WTC11 (cell line): ENCODE data around the gene PCDHGA10. TPM values are rescaled to one million over a fixed set of nuclear protein-coding genes. Genes with fewer than 3 reads are reported as not detected.

Experiments used
- ATAC-seq: fragments of 200-7000 bp; cut with Tn5 transposase; 2 replicates; pipeline ENCODE4 v1.10.0; 2021; ENCODE audit warnings: mild to moderate bottlenecking, moderate library complexity
- CTCF ChIA-PET: fragments of 300-600 bp; sonication (Branson Sonifier 250); formaldehyde crosslinking; loops from one replicate; lab custom pipeline; 2021; ENCODE audit warnings: antibody characterized with exemption; lab: Charles Lee
- POLR2A ChIA-PET: fragments of 350-600 bp; sonication (Branson Sonifier 250); formaldehyde crosslinking; loops from one replicate; lab custom pipeline; 2021; ENCODE audit warnings: antibody characterized with exemption; lab: Charles Lee
- DNase-seq: peaks from one replicate; pipeline ENCODE4 v3.0.0; 2021; ENCODE audit warnings: low spot score
- H3K27ac Mint-ChIP-seq: 2 replicates; pipeline ENCODE4 v1.8.0; 2021; ENCODE audit warnings: mixed read lengths
- H3K27me3 Mint-ChIP-seq: 2 replicates; pipeline ENCODE4 v1.8.0; 2021; ENCODE audit warnings: low read depth, mild to moderate bottlenecking, moderate library complexity, mixed read lengths
- H3K36me3 Mint-ChIP-seq: 2 replicates; pipeline ENCODE4 v1.8.0; 2021; ENCODE audit warnings: mixed read lengths
- H3K4me1 Mint-ChIP-seq: 2 replicates; pipeline ENCODE4 v1.8.0; 2022; ENCODE audit warnings: mixed read lengths
- H3K4me3 Mint-ChIP-seq: 2 replicates; pipeline ENCODE4 v1.8.0; 2021; ENCODE audit warnings: mild to moderate bottlenecking, moderate library complexity, mixed read lengths
- H3K9me3 Mint-ChIP-seq: 2 replicates; pipeline ENCODE4 v1.8.0; 2021; ENCODE audit warnings: mixed read lengths
- ETV6 ChIP-seq: sonication (generic); formaldehyde crosslinking; IDR thresholded peaks from 2 replicates; pipeline ENCODE4 v1.8.1; 2022; ENCODE audit warnings: mild to moderate bottlenecking, missing genetic modification reagents
- HMGA2 ChIP-seq: fragments of 250-450 bp; sonication (Bioruptor Pico); IDR thresholded peaks from 2 replicates; pipeline ENCODE4 v1.4.0; 2021; ENCODE audit warnings: mild to moderate bottlenecking, moderate library complexity
- KAT7 ChIP-seq: sonication (generic); formaldehyde crosslinking; IDR thresholded peaks from 2 replicates; pipeline ENCODE4 v1.8.1; 2023; ENCODE audit warnings: missing genetic modification reagents, mild to moderate bottlenecking, borderline replicate concordance
- NFATC4 ChIP-seq: fragments of 250-450 bp; sonication (Bioruptor Pico); IDR thresholded peaks from 2 replicates; pipeline ENCODE4 v1.9.0; 2021; ENCODE audit warnings: mild to moderate bottlenecking
- NR3C1 ChIP-seq: sonication (generic); formaldehyde crosslinking; conservative IDR thresholded peaks from 2 replicates; pipeline ENCODE4 v1.8.1; 2023; ENCODE audit warnings: low read depth, mild to moderate bottlenecking, missing genetic modification reagents
- PRRX2 ChIP-seq: fragments of 250-450 bp; sonication (Bioruptor Pico); IDR thresholded peaks from 2 replicates; pipeline ENCODE4 v1.8.0; 2021; ENCODE audit warnings: mild to moderate bottlenecking
- SMAD3 ChIP-seq: sonication (generic); formaldehyde crosslinking; IDR thresholded peaks from 2 replicates; pipeline ENCODE4 v1.8.0; 2022; ENCODE audit warnings: missing genetic modification reagents, mild to moderate bottlenecking, borderline replicate concordance
- ZNF232 ChIP-seq: sonication (generic); formaldehyde crosslinking; IDR thresholded peaks from 2 replicates; pipeline ENCODE4 v1.8.0; 2022; ENCODE audit warnings: mild to moderate bottlenecking, missing genetic modification reagents
- ZNF263 ChIP-seq: sonication (generic); formaldehyde crosslinking; IDR thresholded peaks from 2 replicates; pipeline ENCODE4 v1.8.1; 2022; ENCODE audit warnings: low read depth, mild to moderate bottlenecking, moderate library complexity, missing genetic modification reagents
- ZNF317 ChIP-seq: sonication (generic); formaldehyde crosslinking; IDR thresholded peaks from 2 replicates; pipeline ENCODE4 v1.8.1; 2023; ENCODE audit warnings: low read depth, mild to moderate bottlenecking, moderate library complexity, missing genetic modification reagents, borderline replicate concordance
- ZNF396 ChIP-seq: fragments of 250-450 bp; sonication (Bioruptor Pico); IDR thresholded peaks from 2 replicates; pipeline ENCODE4 v1.8.0; 2021; ENCODE audit warnings: mild to moderate bottlenecking, moderate library complexity, borderline replicate concordance
- total RNA-seq: library from RNA; stranded (reverse); gene quantifications from 3 replicates; pipeline ENCODE4 v1.2.3, GENCODE V29; 2021
- TF ChIP-seq, protein P1 (sequence below): sonication (generic); formaldehyde crosslinking; IDR thresholded peaks from 2 replicates; pipeline ENCODE4 v1.8.1; 2022; ENCODE audit warnings: missing genetic modification reagents, borderline replicate concordance
- TF ChIP-seq, protein P2 (sequence below): sonication (generic); formaldehyde crosslinking; IDR thresholded peaks from 2 replicates; pipeline ENCODE4 v1.8.0; 2023; ENCODE audit warnings: mild to moderate bottlenecking, missing genetic modification reagents
- TF ChIP-seq, protein P3 (sequence below): sonication (generic); formaldehyde crosslinking; IDR thresholded peaks from 2 replicates; pipeline ENCODE4 v1.8.0; 2022; ENCODE audit warnings: missing genetic modification reagents
- TF ChIP-seq, protein P4 (sequence below): fragments of 250-450 bp; sonication (Bioruptor Pico); IDR thresholded peaks from 2 replicates; pipeline ENCODE4 v1.9.0; 2021; ENCODE audit warnings: moderate library complexity, mild to moderate bottlenecking, inconsistent platforms, borderline replicate concordance
- TF ChIP-seq, protein P5 (sequence below): sonication (generic); formaldehyde crosslinking; IDR thresholded peaks from 2 replicates; pipeline ENCODE4 v1.8.1; 2023; ENCODE audit warnings: mild to moderate bottlenecking, missing genetic modification reagents, borderline replicate concordance
- TF ChIP-seq, protein P6 (sequence below): fragments of 250-450 bp; sonication (Bioruptor Pico); IDR thresholded peaks from 2 replicates; pipeline ENCODE4 v1.9.0; 2021; ENCODE audit warnings: mild to moderate bottlenecking, borderline replicate concordance
- TF ChIP-seq, protein P7 (sequence below): sonication (generic); formaldehyde crosslinking; IDR thresholded peaks from 2 replicates; pipeline ENCODE4 v1.8.0; 2022; ENCODE audit warnings: mild to moderate bottlenecking, missing genetic modification reagents
- TF ChIP-seq, protein P8 (sequence below): sonication (generic); formaldehyde crosslinking; IDR thresholded peaks from 2 replicates; pipeline ENCODE4 v1.8.1; 2022; ENCODE audit warnings: low read depth, mild to moderate bottlenecking, moderate library complexity, missing genetic modification reagents, borderline replicate concordance

The PCDHGA10 gene
- total RNA-seq, 1 experiment from 2014 or later, result 11.9 TPM

DNA sequence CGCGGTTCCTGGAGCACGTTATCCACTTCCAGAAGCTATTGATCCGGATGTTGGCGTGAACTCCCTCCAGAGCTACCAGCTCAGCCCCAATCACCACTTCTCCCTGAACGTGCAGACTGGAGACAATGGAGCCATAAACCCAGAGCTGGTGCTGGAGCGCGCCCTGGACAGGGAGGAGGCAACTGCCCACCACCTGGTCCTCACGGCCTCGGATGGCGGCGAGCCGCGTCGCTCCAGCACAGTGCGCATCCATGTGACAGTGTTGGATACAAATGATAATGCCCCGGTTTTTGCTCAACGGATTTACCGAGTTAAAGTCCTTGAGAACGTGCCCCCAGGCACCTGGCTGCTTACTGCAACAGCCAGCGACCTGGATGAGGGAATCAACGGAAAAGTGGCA is 9.4 kb upstream of the PCDHGA10 start:
- ATAC-seq (no peak), DNase-seq (no peak)
- ChIA-PET POLR2A (no interaction called here), CTCF (interaction anchor here (0.6 to 1.7 kb wide), 9 partner anchors 10 to 160 kb away, joined by 3 to 15 read pairs (median 5); partner anchors contain the start of genes PCDHGA10, PCDHGA11, PCDHGA8 and PCDHGB3)
- H3K4me1 Mint-ChIP-seq, result peaks cover 3% of the 10 kb centered on the region
- no peak overlapping the region for H3K4me3 Mint-ChIP-seq
- H3K36me3 Mint-ChIP-seq, result peaks cover 49% of the 10 kb centered on the region
- peaks cover 43% of the 10 kb centered on the region for H3K9me3 Mint-ChIP-seq
- H3K27me3 Mint-ChIP-seq, result peaks cover 17% of the 10 kb centered on the region
- H3K27ac Mint-ChIP-seq, result no peak overlapping the region
- TF ChIP-seq, protein P1, sequence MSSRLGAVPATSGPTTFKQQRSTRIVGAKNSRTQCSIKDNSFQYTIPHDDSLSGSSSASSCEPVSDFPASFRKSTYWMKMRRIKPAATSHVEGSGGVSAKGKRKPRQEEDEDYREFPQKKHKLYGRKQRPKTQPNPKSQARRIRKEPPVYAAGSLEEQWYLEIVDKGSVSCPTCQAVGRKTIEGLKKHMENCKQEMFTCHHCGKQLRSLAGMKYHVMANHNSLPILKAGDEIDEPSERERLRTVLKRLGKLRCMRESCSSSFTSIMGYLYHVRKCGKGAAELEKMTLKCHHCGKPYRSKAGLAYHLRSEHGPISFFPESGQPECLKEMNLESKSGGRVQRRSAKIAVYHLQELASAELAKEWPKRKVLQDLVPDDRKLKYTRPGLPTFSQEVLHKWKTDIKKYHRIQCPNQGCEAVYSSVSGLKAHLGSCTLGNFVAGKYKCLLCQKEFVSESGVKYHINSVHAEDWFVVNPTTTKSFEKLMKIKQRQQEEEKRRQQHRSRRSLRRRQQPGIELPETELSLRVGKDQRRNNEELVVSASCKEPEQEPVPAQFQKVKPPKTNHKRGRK (CRISPR knock-in tag), result no peak
- no peak for TF ChIP-seq ZNF232 (CRISPR knock-in tag)
- no peak for TF ChIP-seq NR3C1 (CRISPR knock-in tag)
- TF ChIP-seq ZNF396 (CRISPR knock-in tag), result no peak
- no peak for TF ChIP-seq KAT7
- no peak for TF ChIP-seq NFATC4
- TF ChIP-seq ZNF317 (CRISPR knock-in tag), result no peak
- TF ChIP-seq, protein P2, sequence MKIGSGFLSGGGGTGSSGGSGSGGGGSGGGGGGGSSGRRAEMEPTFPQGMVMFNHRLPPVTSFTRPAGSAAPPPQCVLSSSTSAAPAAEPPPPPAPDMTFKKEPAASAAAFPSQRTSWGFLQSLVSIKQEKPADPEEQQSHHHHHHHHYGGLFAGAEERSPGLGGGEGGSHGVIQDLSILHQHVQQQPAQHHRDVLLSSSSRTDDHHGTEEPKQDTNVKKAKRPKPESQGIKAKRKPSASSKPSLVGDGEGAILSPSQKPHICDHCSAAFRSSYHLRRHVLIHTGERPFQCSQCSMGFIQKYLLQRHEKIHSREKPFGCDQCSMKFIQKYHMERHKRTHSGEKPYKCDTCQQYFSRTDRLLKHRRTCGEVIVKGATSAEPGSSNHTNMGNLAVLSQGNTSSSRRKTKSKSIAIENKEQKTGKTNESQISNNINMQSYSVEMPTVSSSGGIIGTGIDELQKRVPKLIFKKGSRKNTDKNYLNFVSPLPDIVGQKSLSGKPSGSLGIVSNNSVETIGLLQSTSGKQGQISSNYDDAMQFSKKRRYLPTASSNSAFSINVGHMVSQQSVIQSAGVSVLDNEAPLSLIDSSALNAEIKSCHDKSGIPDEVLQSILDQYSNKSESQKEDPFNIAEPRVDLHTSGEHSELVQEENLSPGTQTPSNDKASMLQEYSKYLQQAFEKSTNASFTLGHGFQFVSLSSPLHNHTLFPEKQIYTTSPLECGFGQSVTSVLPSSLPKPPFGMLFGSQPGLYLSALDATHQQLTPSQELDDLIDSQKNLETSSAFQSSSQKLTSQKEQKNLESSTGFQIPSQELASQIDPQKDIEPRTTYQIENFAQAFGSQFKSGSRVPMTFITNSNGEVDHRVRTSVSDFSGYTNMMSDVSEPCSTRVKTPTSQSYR, result no peak
- TF ChIP-seq, protein P3, sequence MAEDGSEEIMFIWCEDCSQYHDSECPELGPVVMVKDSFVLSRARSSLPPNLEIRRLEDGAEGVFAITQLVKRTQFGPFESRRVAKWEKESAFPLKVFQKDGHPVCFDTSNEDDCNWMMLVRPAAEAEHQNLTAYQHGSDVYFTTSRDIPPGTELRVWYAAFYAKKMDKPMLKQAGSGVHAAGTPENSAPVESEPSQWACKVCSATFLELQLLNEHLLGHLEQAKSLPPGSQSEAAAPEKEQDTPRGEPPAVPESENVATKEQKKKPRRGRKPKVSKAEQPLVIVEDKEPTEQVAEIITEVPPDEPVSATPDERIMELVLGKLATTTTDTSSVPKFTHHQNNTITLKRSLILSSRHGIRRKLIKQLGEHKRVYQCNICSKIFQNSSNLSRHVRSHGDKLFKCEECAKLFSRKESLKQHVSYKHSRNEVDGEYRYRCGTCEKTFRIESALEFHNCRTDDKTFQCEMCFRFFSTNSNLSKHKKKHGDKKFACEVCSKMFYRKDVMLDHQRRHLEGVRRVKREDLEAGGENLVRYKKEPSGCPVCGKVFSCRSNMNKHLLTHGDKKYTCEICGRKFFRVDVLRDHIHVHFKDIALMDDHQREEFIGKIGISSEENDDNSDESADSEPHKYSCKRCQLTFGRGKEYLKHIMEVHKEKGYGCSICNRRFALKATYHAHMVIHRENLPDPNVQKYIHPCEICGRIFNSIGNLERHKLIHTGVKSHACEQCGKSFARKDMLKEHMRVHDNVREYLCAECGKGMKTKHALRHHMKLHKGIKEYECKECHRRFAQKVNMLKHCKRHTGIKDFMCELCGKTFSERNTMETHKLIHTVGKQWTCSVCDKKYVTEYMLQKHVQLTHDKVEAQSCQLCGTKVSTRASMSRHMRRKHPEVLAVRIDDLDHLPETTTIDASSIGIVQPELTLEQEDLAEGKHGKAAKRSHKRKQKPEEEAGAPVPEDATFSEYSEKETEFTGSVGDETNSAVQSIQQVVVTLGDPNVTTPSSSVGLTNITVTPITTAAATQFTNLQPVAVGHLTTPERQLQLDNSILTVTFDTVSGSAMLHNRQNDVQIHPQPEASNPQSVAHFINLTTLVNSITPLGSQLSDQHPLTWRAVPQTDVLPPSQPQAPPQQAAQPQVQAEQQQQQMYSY (CRISPR knock-in tag), result no peak
- TF ChIP-seq, protein P4, sequence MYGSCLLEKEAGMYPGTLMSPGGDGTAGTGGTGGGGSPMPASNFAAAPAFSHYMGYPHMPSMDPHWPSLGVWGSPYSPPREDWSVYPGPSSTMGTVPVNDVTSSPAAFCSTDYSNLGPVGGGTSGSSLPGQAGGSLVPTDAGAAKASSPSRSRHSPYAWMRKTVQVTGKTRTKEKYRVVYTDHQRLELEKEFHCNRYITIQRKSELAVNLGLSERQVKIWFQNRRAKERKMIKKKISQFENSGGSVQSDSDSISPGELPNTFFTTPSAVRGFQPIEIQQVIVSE (CRISPR knock-in tag), result no peak
- TF ChIP-seq, protein P5, sequence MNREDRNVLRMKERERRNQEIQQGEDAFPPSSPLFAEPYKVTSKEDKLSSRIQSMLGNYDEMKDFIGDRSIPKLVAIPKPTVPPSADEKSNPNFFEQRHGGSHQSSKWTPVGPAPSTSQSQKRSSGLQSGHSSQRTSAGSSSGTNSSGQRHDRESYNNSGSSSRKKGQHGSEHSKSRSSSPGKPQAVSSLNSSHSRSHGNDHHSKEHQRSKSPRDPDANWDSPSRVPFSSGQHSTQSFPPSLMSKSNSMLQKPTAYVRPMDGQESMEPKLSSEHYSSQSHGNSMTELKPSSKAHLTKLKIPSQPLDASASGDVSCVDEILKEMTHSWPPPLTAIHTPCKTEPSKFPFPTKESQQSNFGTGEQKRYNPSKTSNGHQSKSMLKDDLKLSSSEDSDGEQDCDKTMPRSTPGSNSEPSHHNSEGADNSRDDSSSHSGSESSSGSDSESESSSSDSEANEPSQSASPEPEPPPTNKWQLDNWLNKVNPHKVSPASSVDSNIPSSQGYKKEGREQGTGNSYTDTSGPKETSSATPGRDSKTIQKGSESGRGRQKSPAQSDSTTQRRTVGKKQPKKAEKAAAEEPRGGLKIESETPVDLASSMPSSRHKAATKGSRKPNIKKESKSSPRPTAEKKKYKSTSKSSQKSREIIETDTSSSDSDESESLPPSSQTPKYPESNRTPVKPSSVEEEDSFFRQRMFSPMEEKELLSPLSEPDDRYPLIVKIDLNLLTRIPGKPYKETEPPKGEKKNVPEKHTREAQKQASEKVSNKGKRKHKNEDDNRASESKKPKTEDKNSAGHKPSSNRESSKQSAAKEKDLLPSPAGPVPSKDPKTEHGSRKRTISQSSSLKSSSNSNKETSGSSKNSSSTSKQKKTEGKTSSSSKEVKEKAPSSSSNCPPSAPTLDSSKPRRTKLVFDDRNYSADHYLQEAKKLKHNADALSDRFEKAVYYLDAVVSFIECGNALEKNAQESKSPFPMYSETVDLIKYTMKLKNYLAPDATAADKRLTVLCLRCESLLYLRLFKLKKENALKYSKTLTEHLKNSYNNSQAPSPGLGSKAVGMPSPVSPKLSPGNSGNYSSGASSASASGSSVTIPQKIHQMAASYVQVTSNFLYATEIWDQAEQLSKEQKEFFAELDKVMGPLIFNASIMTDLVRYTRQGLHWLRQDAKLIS (CRISPR knock-in tag), result no peak
- TF ChIP-seq, protein P6, sequence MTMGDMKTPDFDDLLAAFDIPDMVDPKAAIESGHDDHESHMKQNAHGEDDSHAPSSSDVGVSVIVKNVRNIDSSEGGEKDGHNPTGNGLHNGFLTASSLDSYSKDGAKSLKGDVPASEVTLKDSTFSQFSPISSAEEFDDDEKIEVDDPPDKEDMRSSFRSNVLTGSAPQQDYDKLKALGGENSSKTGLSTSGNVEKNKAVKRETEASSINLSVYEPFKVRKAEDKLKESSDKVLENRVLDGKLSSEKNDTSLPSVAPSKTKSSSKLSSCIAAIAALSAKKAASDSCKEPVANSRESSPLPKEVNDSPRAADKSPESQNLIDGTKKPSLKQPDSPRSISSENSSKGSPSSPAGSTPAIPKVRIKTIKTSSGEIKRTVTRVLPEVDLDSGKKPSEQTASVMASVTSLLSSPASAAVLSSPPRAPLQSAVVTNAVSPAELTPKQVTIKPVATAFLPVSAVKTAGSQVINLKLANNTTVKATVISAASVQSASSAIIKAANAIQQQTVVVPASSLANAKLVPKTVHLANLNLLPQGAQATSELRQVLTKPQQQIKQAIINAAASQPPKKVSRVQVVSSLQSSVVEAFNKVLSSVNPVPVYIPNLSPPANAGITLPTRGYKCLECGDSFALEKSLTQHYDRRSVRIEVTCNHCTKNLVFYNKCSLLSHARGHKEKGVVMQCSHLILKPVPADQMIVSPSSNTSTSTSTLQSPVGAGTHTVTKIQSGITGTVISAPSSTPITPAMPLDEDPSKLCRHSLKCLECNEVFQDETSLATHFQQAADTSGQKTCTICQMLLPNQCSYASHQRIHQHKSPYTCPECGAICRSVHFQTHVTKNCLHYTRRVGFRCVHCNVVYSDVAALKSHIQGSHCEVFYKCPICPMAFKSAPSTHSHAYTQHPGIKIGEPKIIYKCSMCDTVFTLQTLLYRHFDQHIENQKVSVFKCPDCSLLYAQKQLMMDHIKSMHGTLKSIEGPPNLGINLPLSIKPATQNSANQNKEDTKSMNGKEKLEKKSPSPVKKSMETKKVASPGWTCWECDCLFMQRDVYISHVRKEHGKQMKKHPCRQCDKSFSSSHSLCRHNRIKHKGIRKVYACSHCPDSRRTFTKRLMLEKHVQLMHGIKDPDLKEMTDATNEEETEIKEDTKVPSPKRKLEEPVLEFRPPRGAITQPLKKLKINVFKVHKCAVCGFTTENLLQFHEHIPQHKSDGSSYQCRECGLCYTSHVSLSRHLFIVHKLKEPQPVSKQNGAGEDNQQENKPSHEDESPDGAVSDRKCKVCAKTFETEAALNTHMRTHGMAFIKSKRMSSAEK (CRISPR knock-in tag), result no peak
- TF ChIP-seq ZNF263 (CRISPR knock-in tag), result no peak
- TF ChIP-seq, protein P7, sequence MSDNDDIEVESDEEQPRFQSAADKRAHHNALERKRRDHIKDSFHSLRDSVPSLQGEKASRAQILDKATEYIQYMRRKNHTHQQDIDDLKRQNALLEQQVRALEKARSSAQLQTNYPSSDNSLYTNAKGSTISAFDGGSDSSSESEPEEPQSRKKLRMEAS, result no peak
- TF ChIP-seq, protein P8, sequence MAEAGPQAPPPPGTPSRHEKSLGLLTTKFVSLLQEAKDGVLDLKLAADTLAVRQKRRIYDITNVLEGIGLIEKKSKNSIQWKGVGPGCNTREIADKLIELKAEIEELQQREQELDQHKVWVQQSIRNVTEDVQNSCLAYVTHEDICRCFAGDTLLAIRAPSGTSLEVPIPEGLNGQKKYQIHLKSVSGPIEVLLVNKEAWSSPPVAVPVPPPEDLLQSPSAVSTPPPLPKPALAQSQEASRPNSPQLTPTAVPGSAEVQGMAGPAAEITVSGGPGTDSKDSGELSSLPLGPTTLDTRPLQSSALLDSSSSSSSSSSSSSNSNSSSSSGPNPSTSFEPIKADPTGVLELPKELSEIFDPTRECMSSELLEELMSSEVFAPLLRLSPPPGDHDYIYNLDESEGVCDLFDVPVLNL (CRISPR knock-in tag), result no peak
- no peak for TF ChIP-seq PRRX2 (CRISPR knock-in tag)
- TF ChIP-seq SMAD3 (CRISPR knock-in tag), result no peak
- no peak for TF ChIP-seq ETV6
- no peak for TF ChIP-seq HMGA2
